Islet precursor cell (in vitro differentiated cells): Measurements from ENCODE around the gene C19orf38.
A peak's percentile ranks its signal among the peaks of the same experiment; 100 is the strongest.

Experiments used
- DNase-seq: peaks from one replicate; pipeline ENCODE4 v3.0.0-alpha.2; 2018

Gene C19orf38

DNA sequence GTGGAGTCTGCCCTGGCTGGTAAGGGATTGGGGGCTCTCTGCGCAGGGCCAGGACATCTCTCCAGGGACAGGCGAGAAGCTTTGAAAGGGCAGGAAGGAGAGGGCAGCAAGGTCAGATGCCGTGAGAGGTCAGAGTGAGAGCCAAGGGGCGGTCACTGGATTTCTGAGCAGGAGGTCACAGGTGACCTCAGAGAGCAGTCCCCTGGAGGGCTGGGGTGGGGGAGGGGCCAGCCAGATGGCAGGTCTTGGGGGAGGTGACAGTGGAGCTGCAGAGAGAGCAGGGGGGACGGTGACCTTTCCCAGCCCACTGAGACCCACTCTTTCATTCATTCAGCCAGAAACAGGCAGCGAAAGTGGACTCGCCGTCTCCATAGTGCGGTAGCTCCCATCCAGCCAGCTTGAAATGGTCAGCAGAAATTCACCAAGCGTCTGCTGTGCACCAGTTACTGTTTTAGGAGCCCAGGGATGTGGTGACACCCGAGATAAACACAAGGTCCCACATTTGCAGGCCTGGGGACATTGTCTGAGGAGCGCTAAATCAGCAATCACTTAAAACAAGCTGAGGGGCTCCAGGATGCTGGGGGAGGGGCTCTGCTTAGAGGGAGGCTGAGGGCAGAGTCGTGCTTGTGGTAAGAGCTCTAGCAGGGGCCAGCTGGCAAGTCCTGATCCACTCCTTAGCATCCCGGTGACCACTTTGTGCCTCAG, 33.3 kb downstream of the C19orf38 start:
- DNase-seq: no peak

- DNase-seq: no peak
These were observed 33.9 kb downstream of the C19orf38 start for GRCh38 chr19:10882108-10882457.

- peak; percentile 88 for DNase-seq
These were observed 36.1 kb downstream of the C19orf38 start for GRCh38 chr19:10884274-10884673.

DNA sequence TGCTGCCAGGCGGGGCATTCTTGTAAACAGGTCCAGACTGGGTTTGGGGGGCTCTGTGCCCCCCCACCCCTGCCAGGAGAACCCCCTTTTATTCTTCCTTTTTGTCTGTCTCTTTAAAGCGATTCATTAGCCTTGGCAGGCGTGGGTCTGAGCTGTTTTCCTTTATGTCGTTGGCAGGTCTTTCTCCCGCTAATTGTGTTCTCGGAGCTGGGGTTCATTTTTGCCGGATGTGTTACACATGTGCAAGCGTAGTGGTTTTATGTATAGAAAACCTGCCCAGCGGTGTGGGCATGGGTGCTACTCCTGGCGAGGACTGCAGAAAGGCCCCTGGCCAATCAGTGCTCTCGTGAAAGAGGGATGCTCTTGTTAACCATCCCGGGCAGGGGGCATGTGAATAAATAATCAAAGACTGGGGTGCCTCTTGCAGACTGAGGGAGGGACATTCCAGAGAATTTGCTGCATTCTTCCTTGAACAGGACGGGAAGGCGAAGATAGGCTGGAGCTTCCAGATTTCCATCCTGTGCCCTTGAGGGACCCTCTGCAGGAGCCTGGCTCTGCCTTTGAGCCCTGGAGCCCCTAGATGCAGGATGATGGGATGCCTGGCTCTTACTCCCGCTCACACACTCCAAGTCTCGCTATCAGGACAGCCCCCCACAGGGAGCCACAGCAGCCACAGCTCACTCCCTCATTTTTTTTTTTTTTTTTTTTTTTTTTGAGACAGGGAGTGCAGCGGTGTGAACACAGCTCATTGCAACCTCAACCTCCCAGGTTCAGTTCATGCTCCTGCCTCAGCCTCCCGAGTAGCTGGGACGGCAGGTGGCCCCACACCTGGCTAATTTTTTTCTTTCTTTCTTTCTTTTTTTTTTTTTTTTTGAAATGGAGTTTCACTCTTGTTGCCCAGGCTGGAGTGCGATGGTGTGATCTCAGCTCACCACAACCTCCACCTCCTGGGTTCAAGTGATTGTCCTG, 37.3 kb downstream of the C19orf38 start:
- DNase-seq: no peak

DNA sequence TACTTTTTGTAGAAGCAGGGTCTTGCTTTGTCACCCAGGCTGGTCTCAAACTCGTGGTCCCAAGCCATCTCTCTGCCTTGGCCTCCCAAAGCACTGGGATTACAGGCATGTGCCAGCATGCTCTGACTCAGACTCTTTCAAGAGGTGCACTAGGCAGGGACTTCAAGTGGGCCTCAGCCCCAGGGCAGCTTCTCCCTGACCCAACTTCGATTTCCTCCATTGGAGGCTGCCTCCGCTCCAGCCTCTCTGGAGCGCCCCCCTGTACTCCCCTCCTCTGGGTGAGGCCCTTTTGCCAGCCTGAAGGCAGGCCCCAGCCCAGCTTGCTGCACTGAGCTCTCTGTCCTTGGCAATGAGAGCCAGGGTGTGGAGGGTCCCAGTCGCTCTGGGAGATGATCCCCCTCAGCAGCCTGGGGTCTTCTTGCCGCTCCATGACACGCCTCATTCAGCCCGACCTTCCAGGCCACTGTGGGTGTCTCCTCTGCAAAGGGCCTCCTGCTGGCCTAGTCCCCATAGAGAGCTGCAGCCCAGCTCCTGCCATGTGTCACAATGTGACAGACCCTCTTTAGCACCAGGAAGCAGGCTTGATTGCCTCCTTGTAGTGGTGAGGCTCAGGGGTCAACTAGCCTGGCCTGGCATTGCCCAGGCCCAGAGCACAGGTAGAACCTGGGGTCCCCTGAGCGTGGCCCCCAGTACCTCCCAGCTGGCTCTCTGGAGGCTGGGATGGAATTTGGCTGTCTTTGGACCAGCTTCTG, 39.6 kb downstream of the C19orf38 start:
- no peak for DNase-seq

DNA sequence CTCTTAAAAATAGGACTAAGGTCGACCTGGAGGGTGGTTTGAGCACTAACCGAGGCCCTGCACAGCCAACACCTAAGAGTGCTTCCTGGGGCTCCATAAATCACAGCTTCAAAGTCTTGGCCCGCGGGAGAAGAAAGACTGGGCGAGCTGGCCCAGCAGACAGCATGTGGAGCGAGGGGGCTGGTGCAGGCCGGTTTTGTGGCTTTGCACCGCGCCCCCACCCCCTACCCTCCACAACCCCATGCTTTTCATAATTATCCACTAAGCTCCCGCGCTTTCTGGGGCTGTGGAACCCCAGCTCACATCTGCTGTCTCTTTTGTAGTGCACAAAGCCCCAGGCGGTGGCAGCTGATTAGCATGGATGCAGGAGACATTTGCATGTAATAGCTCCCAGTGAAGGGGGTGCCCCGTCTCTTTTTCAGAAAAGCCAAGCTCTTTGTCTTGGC, 40.2 kb downstream of the C19orf38 start:
- DNase-seq: no peak

- DNase-seq: no peak
These were observed 41.7 kb downstream of the C19orf38 start for GRCh38 chr19:10889880-10890279.

- DNase-seq: no peak
These were observed 43.3 kb downstream of the C19orf38 start for GRCh38 chr19:10891405-10892086.

DNA sequence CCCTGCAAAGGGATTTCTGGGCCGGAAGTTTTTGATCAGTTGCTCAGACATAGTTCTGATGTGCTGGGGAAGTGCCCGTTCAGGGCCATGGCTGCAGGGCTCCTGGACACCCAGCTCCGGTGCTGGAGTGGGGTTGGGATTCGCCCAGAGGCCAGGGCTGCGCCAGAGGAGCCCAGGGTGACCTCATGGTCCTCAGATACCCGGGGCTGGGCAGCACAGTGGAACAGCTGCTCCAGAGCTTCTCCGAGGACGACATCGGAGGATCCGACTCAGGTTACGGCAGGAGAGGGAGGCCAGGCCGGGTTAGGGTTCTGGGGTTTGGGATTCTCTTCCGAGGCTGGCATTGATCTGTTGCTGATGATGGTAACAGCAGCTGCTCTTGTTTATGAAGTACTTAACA, 44.0 kb downstream of the C19orf38 start:
- DNase-seq: no peak

GRCh38 chr19:10894911-10895213, 46.6 kb downstream of the C19orf38 start:
- DNase-seq: no peak

- DNase-seq: peak; percentile 47
These were observed 47.1 kb downstream of the C19orf38 start for GRCh38 chr19:10895363-10895762.

- peak; percentile 55 for DNase-seq
These were observed 47.7 kb downstream of the C19orf38 start for GRCh38 chr19:10895920-10896319.

GRCh38 chr19:10896851-10897526, 48.8 kb downstream of the C19orf38 start:
- peak; percentile 46 for DNase-seq

DNA sequence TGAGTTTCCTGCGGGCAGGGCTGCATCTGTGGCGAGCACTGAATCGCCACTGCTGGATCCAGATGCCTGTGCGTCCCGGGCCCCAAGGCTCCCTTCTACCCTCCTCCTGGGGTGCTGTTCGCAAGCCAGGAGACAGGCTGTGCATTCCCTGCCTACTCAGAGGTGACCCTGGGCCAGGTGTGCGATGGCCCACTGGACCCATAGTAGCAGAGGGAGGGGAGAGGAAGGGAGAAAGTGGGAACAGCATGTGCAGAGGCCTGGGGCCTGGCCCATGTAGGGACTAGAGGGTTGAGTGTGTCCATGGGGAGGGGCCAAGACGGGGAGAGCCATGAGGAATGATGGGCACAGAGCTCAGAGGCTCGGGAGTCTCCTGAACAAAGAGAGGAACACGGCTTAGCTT, 50.4 kb downstream of the C19orf38 start:
- DNase-seq: no peak

- DNase-seq: no peak
These were observed 51.0 kb downstream of the C19orf38 start for GRCh38 chr19:10899151-10899653.

DNA sequence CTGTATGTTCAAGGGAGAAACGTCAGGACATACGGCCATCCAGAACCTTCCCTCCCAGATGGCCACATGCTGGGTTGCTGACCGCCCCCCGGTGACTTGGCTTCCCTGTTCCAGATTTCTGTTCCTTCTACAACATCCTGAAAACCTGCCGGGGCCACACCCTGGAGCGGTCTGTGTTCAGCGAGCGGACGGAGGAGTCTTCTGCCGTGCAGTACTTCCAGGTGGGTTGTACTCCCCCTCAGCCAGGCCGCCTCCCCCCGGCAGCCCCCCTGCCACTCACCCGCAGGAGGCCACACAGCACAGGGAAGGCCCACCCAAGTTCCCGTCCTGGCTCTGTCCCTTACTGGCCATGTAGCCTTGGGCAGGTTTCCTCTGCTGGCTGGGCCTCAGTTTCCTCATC, 59.7 kb downstream of the C19orf38 start:
- DNase-seq: no peak

- no peak for DNase-seq
These were observed 60.3 kb downstream of the C19orf38 start for GRCh38 chr19:10908380-10908960.

DNA sequence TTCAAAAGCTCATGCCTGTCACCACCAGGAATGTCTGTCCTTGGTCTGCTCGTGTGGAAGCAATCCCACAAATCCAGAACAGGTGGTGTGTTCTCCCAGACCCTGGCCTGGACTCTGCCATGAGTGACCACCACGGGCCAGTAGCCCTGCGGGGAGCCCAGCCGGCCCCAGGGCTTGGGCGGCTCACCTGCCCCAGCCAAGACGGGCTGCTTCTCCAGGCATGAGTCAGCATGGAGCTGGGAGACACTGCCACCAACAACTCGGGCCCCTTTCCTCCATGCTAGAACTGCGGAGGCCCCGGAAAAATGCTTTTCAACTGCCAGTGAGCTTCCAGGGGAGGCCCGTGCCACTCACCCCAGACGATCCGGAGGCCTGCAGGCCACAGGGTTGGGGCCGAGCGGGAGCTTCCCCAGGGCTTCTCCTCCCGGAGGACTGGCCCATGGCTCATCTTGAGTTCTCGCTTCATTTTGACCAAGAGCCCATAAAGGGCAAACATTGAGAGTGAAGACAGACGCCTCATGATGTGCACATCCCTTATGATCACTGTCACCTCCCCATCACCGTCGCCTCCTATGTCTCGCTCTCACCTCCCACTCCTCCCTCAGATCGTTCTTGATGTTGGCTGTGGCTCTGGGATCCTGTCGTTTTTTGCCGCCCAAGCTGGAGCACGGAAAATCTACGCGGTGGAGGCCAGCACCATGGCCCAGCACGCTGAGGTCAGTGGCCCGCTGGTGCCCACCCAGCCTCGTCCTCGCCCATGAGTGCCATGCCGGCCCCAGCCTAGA, 63.6 kb downstream of the C19orf38 start:
- peak; percentile 71 for DNase-seq

DNA sequence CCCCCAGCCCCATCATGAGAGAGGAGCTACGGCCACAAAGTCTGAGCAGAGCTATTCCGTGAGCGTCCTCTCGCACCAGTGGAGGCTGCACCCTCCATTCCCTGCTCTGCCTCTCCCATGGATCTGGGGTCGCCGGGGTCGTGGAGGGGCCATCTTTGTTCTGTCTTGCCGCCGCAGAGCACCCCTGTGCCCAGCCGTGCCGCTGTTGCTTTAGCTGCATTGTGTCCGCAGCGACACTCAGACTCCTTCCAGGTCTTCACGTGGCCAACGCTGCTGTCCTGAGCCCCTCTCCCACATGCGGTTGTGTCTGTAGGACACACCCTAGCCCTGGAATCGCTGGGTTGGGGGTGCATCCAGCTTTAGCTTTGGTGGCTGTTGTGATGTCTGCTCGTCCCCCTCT, 64.4 kb downstream of the C19orf38 start:
- no peak for DNase-seq

- peak; percentile 47 for DNase-seq
These were observed 65.6 kb downstream of the C19orf38 start for GRCh38 chr19:10913716-10914340.
